IMR-90 (cell line): ENCODE results near the gene SLC9A9. TPM values are rescaled to one million over a fixed set of nuclear protein-coding genes. Genes with fewer than 3 reads are reported as not detected.

Source experiments
- ATAC-seq: fragments of 200-7000 bp; cut with Tn5 transposase; 2 replicates; pipeline ENCODE4 v1.9.1; 2020; ENCODE audit warnings: low read depth, mild to moderate bottlenecking, moderate library complexity
- BruUV-seq: library from RNA; stranded (reverse); fragments of 400-500 nt; replicated peaks from 2 replicates; lab custom pipeline; 2021; lab: Mats Ljungman, UMichigan
- CTCF ChIA-PET: fragments of 300-600 bp; formaldehyde crosslinking; extraction: SDS; loops from one replicate; lab custom pipeline; 2021; ENCODE audit warnings: antibody characterized with exemption; lab: Yijun Ruan, JAX
- POLR2A ChIA-PET: fragments of 300-600 bp; sonication (Branson Sonifier 250); formaldehyde crosslinking; loops from one replicate; lab custom pipeline; 2022; ENCODE audit warnings: antibody characterized with exemption; ENCODE audit not compliant: unreplicated experiment; lab: Charles Lee
- DNase-seq: peaks from one replicate; pipeline ENCODE4 v3.0.0; 2013
- H2AFZ ChIP-seq: replicated peaks from 2 replicates; pipeline ENCODE3; 2013; ENCODE audit warnings: low read length, mild to moderate bottlenecking; ENCODE audit not compliant: poor library complexity
- H2AK5ac ChIP-seq: 2 replicates; pipeline ENCODE4 v1.6.1; 2013; ENCODE audit warnings: low read depth, low read length, inconsistent platforms
- H2AK9ac ChIP-seq: replicated peaks from 2 replicates; pipeline ENCODE3; 2013; ENCODE audit warnings: mild to moderate bottlenecking, low read depth, low read length, moderate library complexity; ENCODE audit not compliant: poor library complexity
- H2BK120ac ChIP-seq: 2 replicates; pipeline ENCODE4 v1.6.1; 2013; ENCODE audit warnings: low read depth, low read length, inconsistent platforms
- H2BK15ac ChIP-seq: 3 replicates; pipeline ENCODE4 v1.6.1; 2013; ENCODE audit warnings: low read depth, low read length, inconsistent platforms
- H2BK20ac ChIP-seq: 2 replicates; pipeline ENCODE4 v1.6.1; 2013; ENCODE audit warnings: low read depth, mild to moderate bottlenecking, inconsistent platforms, low read length, moderate library complexity
- H2BK5ac ChIP-seq: 2 replicates; pipeline ENCODE4 v1.6.1; 2013; ENCODE audit warnings: mild to moderate bottlenecking, low read depth, low read length, inconsistent platforms; ENCODE audit not compliant: poor library complexity, severe bottlenecking
- H3K14ac ChIP-seq: replicated peaks from 2 replicates; pipeline ENCODE4 v1.6.1; 2013; ENCODE audit warnings: low read depth, low read length, inconsistent platforms
- H3K18ac ChIP-seq: 2 replicates; pipeline ENCODE4 v1.6.1; 2013; ENCODE audit warnings: low read depth, low read length, control low read depth
- H3K23ac ChIP-seq: 2 replicates; pipeline ENCODE4 v1.6.1; 2013; ENCODE audit warnings: low read depth, low read length, inconsistent platforms
- H3K27ac ChIP-seq: 2 replicates; pipeline ENCODE4 v1.5.1; 2013; ENCODE audit warnings: mild to moderate bottlenecking, control low read depth, low read length; ENCODE audit not compliant: insufficient read depth
- H3K27me3 ChIP-seq: 2 replicates; pipeline ENCODE4 v1.6.1; 2013; ENCODE audit warnings: low read length; ENCODE audit not compliant: control insufficient read depth, insufficient read depth
- H3K36me3 ChIP-seq: 2 replicates; pipeline ENCODE4 v1.6.1; 2013; ENCODE audit warnings: low read length, mixed read lengths; ENCODE audit not compliant: control insufficient read depth, insufficient read depth
- H3K4ac ChIP-seq: 2 replicates; pipeline ENCODE4 v1.6.1; 2013; ENCODE audit warnings: low read depth, low read length, inconsistent platforms
- H3K4me1 ChIP-seq: 2 replicates; pipeline ENCODE4 v1.6.1; 2013; ENCODE audit warnings: low read length, mixed read lengths; ENCODE audit not compliant: control insufficient read depth, insufficient read depth
- H3K4me2 ChIP-seq: 2 replicates; pipeline ENCODE4 v1.6.1; 2013; ENCODE audit warnings: low read depth, mild to moderate bottlenecking, control low read depth, low read length, moderate library complexity
- H3K4me3 ChIP-seq: 2 replicates; pipeline ENCODE4 v1.5.1; 2013; ENCODE audit warnings: low read depth, mild to moderate bottlenecking, control low read depth, low read length, moderate library complexity; ENCODE audit not compliant: insufficient read depth
- H3K56ac ChIP-seq: 2 replicates; pipeline ENCODE4 v1.6.1; 2013; ENCODE audit warnings: low read length, inconsistent platforms; ENCODE audit not compliant: insufficient read depth; ENCODE audit errors: extremely low read depth
- H3K79me1 ChIP-seq, 2 experiments: 2 replicates each; pipeline ENCODE4 v1.6.1; 2013; ENCODE audit warnings: low read length in 2 of 2, inconsistent platforms in 1 of 2, low read depth in 1 of 2
- H3K9ac ChIP-seq: 2 replicates; pipeline ENCODE4 v1.6.1; 2013; ENCODE audit warnings: low read depth, low read length, control low read depth
- H3K9me1 ChIP-seq: 2 replicates; pipeline ENCODE4 v1.6.1; 2013; ENCODE audit warnings: low read length, inconsistent platforms; ENCODE audit not compliant: insufficient read depth
- H3K9me3 ChIP-seq: 2 replicates; pipeline ENCODE4 v1.6.1; 2013; ENCODE audit warnings: low read length; ENCODE audit not compliant: control insufficient read depth, insufficient read depth
- H4K20me1 ChIP-seq: 2 replicates; pipeline ENCODE4 v1.6.1; 2013; ENCODE audit warnings: low read length, inconsistent platforms; ENCODE audit not compliant: insufficient read depth
- H4K5ac ChIP-seq: 2 replicates; pipeline ENCODE4 v1.6.1; 2013; ENCODE audit warnings: mild to moderate bottlenecking, low read depth, low read length, control low read depth
- H4K8ac ChIP-seq, 2 experiments: 2 replicates each; pipeline ENCODE4 v1.6.1; 2013; ENCODE audit warnings: low read depth in 2 of 2, low read length in 2 of 2, control low read depth in 1 of 2, inconsistent platforms in 1 of 2
- H4K91ac ChIP-seq: 2 replicates; pipeline ENCODE4 v1.6.1; 2013; ENCODE audit warnings: low read depth, low read length, inconsistent platforms; ENCODE audit not compliant: insufficient read depth
- BHLHE40 ChIP-seq: fragments of 150-350 bp; IDR thresholded peaks from 2 replicates; pipeline ENCODE4 v1.6.1; 2016; ENCODE audit warnings: mild to moderate bottlenecking, low read depth, low read length
- CEBPB ChIP-seq: IDR thresholded peaks from 2 replicates; pipeline ENCODE4 v1.6.1; 2012; ENCODE audit warnings: low read depth, low read length, improper control_type of control experiment
- CHD1 ChIP-seq: IDR thresholded peaks from 2 replicates; pipeline ENCODE4 v1.6.1; 2012; ENCODE audit warnings: low read depth, low read length, improper control_type of control experiment
- FOS ChIP-seq: fragments of 150-350 bp; IDR thresholded peaks from 2 replicates; pipeline ENCODE4 v1.6.1; 2016; ENCODE audit warnings: low read depth, low read length
- MAFK ChIP-seq: IDR thresholded peaks from 2 replicates; pipeline ENCODE4 v1.6.1; 2012; ENCODE audit warnings: low read depth, low read length, improper control_type of control experiment
- MAZ ChIP-seq: IDR thresholded peaks from 2 replicates; pipeline ENCODE4 v1.6.1; 2012; ENCODE audit warnings: low read depth, mild to moderate bottlenecking, low read length, improper control_type of control experiment, moderate library complexity, borderline replicate concordance
- MXI1 ChIP-seq: IDR thresholded peaks from 2 replicates; pipeline ENCODE4 v1.6.1; 2012; ENCODE audit warnings: low read depth, mild to moderate bottlenecking, low read length, moderate library complexity, borderline replicate concordance
- NFE2L2 ChIP-seq: fragments of 150-350 bp; IDR thresholded peaks from 2 replicates; pipeline ENCODE4 v1.6.1; 2016; ENCODE audit warnings: low read depth, mild to moderate bottlenecking, low read length
- RFX5 ChIP-seq: IDR thresholded peaks from 2 replicates; pipeline ENCODE4 v1.8.0; 2012; ENCODE audit warnings: low read depth, mild to moderate bottlenecking, low read length, moderate library complexity
- WGBS, 2 experiments: methylation state at CpG; one replicate each; pipeline versions ENCODE4 v1.1.5 to v1.1.7; 2013; ENCODE audit warnings: missing lambda C conversion rate in 2 of 2; ENCODE audit not compliant: insufficient read length in 1 of 2; ENCODE audit errors: extremely low coverage in 2 of 2; 5-methylcytosine and 5-hydroxymethylcytosine counted together
- dilution Hi-C: fragments of 300-500 bp; cut with HindIII; formaldehyde crosslinking; loops from one replicate; pipeline ENCODE4 v1.14.3; 2018; ENCODE audit warnings: low sequenced_read_pairs; ENCODE audit not compliant: unreplicated experiment
- in situ Hi-C: fragments of 300-500 bp; cut with MboI; formaldehyde crosslinking; loops from 3 replicates; pipeline ENCODE4 v1.14.3; 2019; ENCODE audit warnings: low sequenced_read_pairs, inconsistent platforms, mixed read lengths
- intact Hi-C: fragments of 100-400 bp; cut with micrococcal nuclease; formaldehyde crosslinking; loops from 2 replicates; pipeline ENCODE4 v1.10.0; 2022
- polyA plus RNA-seq, 3 experiments: library from polyadenylated mRNA; depleted of rRNA; stranded (reverse); fragments of >200 nt; gene quantifications; 2 replicates each; pipeline ENCODE4 v1.2.3, GENCODE V29; 2012; ENCODE audit warnings: low replicate concordance in 1 of 3
- total RNA-seq: library from RNA; depleted of rRNA; stranded (reverse); fragments of >200 nt; gene quantifications from 2 replicates; pipeline ENCODE4 v1.2.3, GENCODE V29; 2012
- TF ChIP-seq, protein P1 (sequence below): fragments of 150-350 bp; IDR thresholded peaks from 2 replicates; pipeline ENCODE4 v1.6.1; 2017; ENCODE audit warnings: mild to moderate bottlenecking, antibody characterized with exemption, low read length, low read depth
- TF ChIP-seq, protein P2 (sequence below): fragments of 150-350 bp; IDR thresholded peaks from 2 replicates; pipeline ENCODE4 v1.6.1; 2016; ENCODE audit warnings: low read depth, mild to moderate bottlenecking, low read length, moderate library complexity, borderline replicate concordance
- TF ChIP-seq, protein P3 (sequence below): conservative IDR thresholded peaks from 2 replicates; pipeline ENCODE4 v1.5.1; 2012; ENCODE audit warnings: mild to moderate bottlenecking, low read depth, low read length, improper control_type of control experiment

Gene SLC9A9
- total and polyA plus RNA-seq, 2 of the 4 experiments (the other 2 are of a cell fraction): 1.4 to 2.3 TPM

DNA sequence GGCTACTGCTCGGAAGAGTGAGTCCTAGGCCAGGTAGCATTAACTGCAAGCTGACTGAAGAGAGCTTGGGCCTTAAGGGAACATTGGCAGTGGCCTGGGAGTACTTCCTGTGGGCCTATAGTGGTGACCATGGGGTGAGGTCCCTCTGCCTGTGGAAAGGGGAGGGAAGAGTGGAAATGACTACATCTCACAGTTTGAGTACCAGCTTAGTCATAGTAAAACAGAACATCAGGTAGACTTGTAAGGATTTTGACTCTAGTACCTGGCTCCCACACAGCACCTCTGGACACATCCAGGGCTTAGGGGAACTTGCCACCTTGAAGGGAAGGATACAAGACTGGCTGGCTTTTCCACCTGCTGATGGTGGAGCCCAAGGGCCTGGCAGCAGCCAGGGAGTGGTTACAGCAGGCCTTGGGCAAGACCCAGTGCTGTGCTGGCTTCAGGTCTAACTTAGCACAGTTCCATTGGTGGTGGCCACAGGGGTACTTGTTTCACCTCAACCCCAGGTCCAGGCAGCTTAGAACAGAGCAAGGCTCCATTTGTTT, 147.8 kb downstream of the SLC9A9 start:
- no peak overlapping the region for H3K56ac ChIP-seq
- TF ChIP-seq CEBPB: no peak
- TF ChIP-seq, protein P1, sequence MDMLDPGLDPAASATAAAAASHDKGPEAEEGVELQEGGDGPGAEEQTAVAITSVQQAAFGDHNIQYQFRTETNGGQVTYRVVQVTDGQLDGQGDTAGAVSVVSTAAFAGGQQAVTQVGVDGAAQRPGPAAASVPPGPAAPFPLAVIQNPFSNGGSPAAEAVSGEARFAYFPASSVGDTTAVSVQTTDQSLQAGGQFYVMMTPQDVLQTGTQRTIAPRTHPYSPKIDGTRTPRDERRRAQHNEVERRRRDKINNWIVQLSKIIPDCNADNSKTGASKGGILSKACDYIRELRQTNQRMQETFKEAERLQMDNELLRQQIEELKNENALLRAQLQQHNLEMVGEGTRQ: no peak
- no peak for TF ChIP-seq FOS
- TF ChIP-seq MAFK: no peak
- no peak for TF ChIP-seq CHD1
- TF ChIP-seq MAZ: no peak
- TF ChIP-seq, protein P2, sequence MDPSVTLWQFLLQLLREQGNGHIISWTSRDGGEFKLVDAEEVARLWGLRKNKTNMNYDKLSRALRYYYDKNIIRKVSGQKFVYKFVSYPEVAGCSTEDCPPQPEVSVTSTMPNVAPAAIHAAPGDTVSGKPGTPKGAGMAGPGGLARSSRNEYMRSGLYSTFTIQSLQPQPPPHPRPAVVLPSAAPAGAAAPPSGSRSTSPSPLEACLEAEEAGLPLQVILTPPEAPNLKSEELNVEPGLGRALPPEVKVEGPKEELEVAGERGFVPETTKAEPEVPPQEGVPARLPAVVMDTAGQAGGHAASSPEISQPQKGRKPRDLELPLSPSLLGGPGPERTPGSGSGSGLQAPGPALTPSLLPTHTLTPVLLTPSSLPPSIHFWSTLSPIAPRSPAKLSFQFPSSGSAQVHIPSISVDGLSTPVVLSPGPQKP: no peak
- no peak for TF ChIP-seq MXI1
- no peak for TF ChIP-seq NFE2L2
- TF ChIP-seq, protein P3, sequence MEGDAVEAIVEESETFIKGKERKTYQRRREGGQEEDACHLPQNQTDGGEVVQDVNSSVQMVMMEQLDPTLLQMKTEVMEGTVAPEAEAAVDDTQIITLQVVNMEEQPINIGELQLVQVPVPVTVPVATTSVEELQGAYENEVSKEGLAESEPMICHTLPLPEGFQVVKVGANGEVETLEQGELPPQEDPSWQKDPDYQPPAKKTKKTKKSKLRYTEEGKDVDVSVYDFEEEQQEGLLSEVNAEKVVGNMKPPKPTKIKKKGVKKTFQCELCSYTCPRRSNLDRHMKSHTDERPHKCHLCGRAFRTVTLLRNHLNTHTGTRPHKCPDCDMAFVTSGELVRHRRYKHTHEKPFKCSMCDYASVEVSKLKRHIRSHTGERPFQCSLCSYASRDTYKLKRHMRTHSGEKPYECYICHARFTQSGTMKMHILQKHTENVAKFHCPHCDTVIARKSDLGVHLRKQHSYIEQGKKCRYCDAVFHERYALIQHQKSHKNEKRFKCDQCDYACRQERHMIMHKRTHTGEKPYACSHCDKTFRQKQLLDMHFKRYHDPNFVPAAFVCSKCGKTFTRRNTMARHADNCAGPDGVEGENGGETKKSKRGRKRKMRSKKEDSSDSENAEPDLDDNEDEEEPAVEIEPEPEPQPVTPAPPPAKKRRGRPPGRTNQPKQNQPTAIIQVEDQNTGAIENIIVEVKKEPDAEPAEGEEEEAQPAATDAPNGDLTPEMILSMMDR: no peak
- no peak for TF ChIP-seq BHLHE40
- no peak for TF ChIP-seq RFX5

More for the DNA sequence above, 147.8 kb downstream of the SLC9A9 start:
- Histone ChIP-seq H3K27ac (no peak overlapping the region), H2AFZ (no peak overlapping the region), H2BK120ac (no peak overlapping the region), H3K4ac (no peak overlapping the region), H4K8ac (no peak overlapping the region), H2AK9ac (no peak overlapping the region), H2BK20ac (no peak overlapping the region), H4K20me1 (no peaks in the 10 kb centered on the region), H3K4me2 (no peak overlapping the region), H4K5ac (no peak overlapping the region), H3K9me3 (no peaks in the 10 kb centered on the region), H2BK15ac (no peak overlapping the region), H3K4me1 (no peaks in the 10 kb centered on the region), H3K79me1 (no peaks in the 10 kb centered on the region), H3K4me3 (no peak overlapping the region), H2BK5ac (no peak overlapping the region), H4K91ac (no peak overlapping the region), H3K9ac (no peak overlapping the region), H3K9me1 (no peaks in the 10 kb centered on the region), H3K18ac (no peak overlapping the region), H3K23ac (no peak overlapping the region), H3K14ac (no peak overlapping the region), H3K27me3 (no peaks in the 10 kb centered on the region), H3K36me3 (no peaks in the 10 kb centered on the region), H2AK5ac (no peak overlapping the region)
- intact Hi-C loops: no loop called here
- in situ Hi-C loops: no loop called here
- CTCF ChIA-PET: no interaction called here
- dilution Hi-C loops: no loop called here
- no TSS peak for BruUV-seq
- WGBS, 2 experiments: no CpG with 5 or more reads among the region's 1 CpG
- POLR2A ChIA-PET: no interaction called here
- ATAC-seq: no peak
- DNase-seq: no peak
